Chondrocyte (in vitro differentiated cells): ENCODE results near the gene UBE2R2. TPM values are rescaled to one million over a fixed set of nuclear protein-coding genes. Genes with fewer than 3 reads are reported as not detected.

Experiments used
- DNase-seq: peaks from one replicate; pipeline ENCODE4 v3.0.0; 2021; ENCODE audit warnings: mixed read lengths, low spot score
- H3K27ac Mint-ChIP-seq: one replicate; pipeline ENCODE4 v1.8.0; 2021; ENCODE audit warnings: mild to moderate bottlenecking, moderate library complexity, mixed read lengths; ENCODE audit not compliant: unreplicated experiment
- H3K27me3 Mint-ChIP-seq: 2 replicates; pipeline ENCODE4 v1.8.0; 2021; ENCODE audit warnings: low read depth, mixed read lengths
- H3K36me3 Mint-ChIP-seq: 2 replicates; pipeline ENCODE4 v1.8.0; 2021; ENCODE audit warnings: low read depth, mixed read lengths
- H3K4me1 Mint-ChIP-seq: 2 replicates; pipeline ENCODE4 v1.8.0; 2021; ENCODE audit warnings: low read depth, mild to moderate bottlenecking, mixed read lengths
- H3K4me3 Mint-ChIP-seq: one replicate; pipeline ENCODE4 v1.8.0; 2021; ENCODE audit warnings: mild to moderate bottlenecking, moderate library complexity, mixed read lengths; ENCODE audit not compliant: unreplicated experiment
- H3K9me3 Mint-ChIP-seq: 2 replicates; pipeline ENCODE4 v1.8.0; 2021; ENCODE audit warnings: low read depth, mixed read lengths
- total RNA-seq: library from RNA; stranded (reverse); gene quantifications from 3 replicates; pipeline ENCODE4 v1.2.1, GENCODE V29; 2021
- TF ChIP-seq, protein P1 (sequence below): fragments of 200-600 bp; sonication (generic); IDR thresholded peaks from 2 replicates; pipeline ENCODE4 v1.5.0; 2021; ENCODE audit warnings: antibody characterized with exemption, mild to moderate bottlenecking, moderate library complexity

Gene UBE2R2
- total RNA-seq, 1 donor from 2014 or later, result 48.8 TPM

DNA sequence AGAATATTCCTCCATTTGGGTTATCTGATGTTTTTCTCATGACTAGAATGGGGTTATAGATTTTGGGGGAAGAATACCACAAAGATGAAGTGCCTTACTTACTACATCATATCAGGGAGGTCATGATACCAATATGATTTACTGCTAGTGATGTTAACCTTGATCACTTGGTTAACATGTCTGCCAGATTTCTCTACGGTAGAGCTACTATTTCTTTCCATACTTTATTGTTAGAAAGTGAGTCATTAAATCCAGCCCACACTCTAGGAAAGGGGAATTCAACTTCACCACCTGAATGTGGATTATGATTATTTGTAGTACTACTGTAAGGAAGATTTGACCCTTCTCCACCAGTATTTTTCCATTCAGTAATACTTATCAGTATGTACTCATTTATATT is 64.7 kb downstream of the UBE2R2 start:
- peak overlapping the region; percentile 11 for H3K27ac Mint-ChIP-seq

DNA sequence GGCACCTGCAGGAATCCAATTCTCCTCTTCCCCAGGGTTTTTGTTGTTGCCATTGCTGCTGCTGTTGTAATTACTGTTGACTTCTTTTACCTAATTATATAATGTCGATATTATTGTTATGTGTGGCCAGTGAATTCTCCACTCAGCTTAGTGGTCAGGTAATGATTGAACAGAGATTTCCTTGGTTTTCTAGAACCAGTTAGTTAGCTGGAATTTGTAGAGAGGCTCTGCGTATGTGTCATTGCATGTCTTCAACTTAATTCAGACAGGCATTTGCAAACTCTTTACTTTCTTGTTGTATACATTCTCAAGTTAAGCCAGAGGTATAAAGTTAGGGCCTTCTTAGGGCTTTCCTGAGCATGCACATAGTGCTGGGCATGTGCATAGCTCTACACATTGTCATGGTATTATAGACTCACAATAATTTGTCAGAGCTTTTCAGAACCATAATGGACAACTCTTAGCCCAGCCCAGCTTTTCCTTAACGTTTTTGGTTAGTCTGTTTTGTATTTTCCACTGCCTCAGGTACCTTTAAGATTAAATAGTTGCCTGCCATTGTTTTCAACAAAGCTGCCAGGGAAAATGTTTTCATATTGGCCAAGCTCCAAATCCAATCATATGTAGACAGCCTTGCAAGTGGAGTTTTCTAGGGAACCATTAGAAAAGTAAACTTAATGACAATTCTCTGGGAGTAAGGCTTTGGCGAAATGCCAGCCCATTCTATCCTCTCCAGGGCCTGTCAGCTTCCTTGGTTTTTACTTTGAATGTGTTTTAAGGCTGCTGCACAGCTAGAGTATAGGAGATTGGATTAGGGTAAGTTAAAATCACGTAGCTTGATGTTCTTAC is 68.1 kb downstream of the UBE2R2 start:
- TF ChIP-seq, protein P1, sequence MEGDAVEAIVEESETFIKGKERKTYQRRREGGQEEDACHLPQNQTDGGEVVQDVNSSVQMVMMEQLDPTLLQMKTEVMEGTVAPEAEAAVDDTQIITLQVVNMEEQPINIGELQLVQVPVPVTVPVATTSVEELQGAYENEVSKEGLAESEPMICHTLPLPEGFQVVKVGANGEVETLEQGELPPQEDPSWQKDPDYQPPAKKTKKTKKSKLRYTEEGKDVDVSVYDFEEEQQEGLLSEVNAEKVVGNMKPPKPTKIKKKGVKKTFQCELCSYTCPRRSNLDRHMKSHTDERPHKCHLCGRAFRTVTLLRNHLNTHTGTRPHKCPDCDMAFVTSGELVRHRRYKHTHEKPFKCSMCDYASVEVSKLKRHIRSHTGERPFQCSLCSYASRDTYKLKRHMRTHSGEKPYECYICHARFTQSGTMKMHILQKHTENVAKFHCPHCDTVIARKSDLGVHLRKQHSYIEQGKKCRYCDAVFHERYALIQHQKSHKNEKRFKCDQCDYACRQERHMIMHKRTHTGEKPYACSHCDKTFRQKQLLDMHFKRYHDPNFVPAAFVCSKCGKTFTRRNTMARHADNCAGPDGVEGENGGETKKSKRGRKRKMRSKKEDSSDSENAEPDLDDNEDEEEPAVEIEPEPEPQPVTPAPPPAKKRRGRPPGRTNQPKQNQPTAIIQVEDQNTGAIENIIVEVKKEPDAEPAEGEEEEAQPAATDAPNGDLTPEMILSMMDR, result no peak
- Mint-ChIP-seq H3K4me3 (no peak overlapping the region), H3K4me1 (peaks cover 45% of the 10 kb centered on the region), H3K9me3 (no peaks in the 10 kb centered on the region), H3K27me3 (no peaks in the 10 kb centered on the region), H3K27ac (peak overlapping the region; percentile 55), H3K36me3 (peaks cover 3% of the 10 kb centered on the region)
- DNase-seq, result no peak

More for the DNA sequence above, 64.7 kb downstream of the UBE2R2 start:
- no peaks in the 10 kb centered on the region for H3K9me3 Mint-ChIP-seq
- no peak overlapping the region for H3K4me3 Mint-ChIP-seq
- H3K27me3 Mint-ChIP-seq, result no peaks in the 10 kb centered on the region
- TF ChIP-seq, protein P1, result no peak
- H3K4me1 Mint-ChIP-seq, result peaks cover 53% of the 10 kb centered on the region
- DNase-seq, result no peak
- no peaks in the 10 kb centered on the region for H3K36me3 Mint-ChIP-seq

DNA sequence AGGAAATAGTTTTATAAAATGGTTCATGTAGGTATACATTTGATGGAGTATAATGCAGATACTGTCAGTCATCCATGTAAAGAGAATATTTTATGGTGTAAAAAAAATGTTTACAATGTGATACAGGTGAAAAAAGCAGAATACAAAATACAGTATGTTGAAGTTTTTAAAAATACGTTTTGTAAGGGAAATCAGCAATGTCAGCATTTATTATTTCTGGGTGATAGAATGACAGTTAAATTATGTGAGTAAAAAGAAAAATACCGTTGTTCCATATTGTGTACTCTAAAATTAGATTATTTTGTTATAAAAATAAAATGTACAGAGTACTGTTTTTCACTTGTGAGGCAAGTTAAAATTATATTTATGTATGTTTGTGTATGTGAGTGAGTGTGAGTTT is 69.0 kb downstream of the UBE2R2 start:
- Mint-ChIP-seq H3K36me3 (peaks cover 3% of the 10 kb centered on the region), H3K27ac (peak overlapping the region; percentile 55), H3K27me3 (no peaks in the 10 kb centered on the region), H3K4me3 (no peak overlapping the region), H3K9me3 (no peaks in the 10 kb centered on the region), H3K4me1 (peaks cover 37% of the 10 kb centered on the region)
- TF ChIP-seq, protein P1, result no peak
- DNase-seq, result no peak

DNA sequence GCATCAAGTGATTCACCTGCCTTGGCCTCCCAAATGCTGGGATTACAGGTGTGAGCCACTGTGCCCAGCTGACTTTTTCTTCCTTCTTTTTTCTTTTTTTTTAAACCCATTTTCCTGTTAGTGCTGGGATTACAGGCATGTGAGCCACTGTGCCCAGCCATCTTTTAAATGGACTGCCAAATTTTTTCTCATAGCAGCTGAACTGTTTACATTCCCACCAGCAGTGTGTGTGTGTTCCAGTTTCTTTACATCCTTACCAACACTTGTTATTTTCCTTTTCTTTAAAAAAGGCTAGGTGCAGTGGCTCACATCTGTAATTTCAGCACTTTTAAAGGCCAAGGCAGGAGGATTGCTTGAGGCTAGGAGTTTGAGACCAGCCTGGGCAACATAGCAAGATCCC is 76.9 kb downstream of the UBE2R2 start:
- Mint-ChIP-seq H3K9me3 (no peaks in the 10 kb centered on the region), H3K36me3 (peaks cover 3% of the 10 kb centered on the region), H3K4me3 (no peak overlapping the region), H3K4me1 (peaks cover 4% of the 10 kb centered on the region), H3K27ac (no peak overlapping the region), H3K27me3 (no peaks in the 10 kb centered on the region)
- TF ChIP-seq, protein P1, result no peak
- no peak for DNase-seq

DNA sequence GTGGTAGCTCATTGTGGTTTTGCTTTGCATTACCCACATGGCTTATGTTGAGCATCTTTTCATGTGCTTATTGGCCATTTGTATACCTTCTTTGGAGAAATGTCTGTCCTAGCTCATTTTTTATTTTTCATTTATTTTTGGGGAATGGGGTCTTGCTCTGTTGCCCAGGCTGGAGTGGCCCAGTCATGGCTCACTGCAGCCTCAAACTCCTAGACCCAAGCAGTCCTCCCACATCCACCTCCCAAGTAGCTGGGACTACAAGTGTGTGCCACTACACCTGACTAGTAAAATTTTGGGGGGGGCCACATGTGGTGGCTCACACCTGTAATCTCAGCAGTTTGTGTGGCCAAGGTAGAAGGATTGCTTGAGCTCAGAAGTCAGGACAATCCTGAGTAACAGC is 77.4 kb downstream of the UBE2R2 start:
- H3K27ac Mint-ChIP-seq, result no peak overlapping the region
- H3K36me3 Mint-ChIP-seq, result peaks cover 3% of the 10 kb centered on the region
- no peak overlapping the region for H3K4me3 Mint-ChIP-seq
- TF ChIP-seq, protein P1, result no peak
- no peaks in the 10 kb centered on the region for H3K9me3 Mint-ChIP-seq
- peaks cover 4% of the 10 kb centered on the region for H3K4me1 Mint-ChIP-seq
- no peaks in the 10 kb centered on the region for H3K27me3 Mint-ChIP-seq
- no peak for DNase-seq
